AG08395 (cell line): ENCODE data around the gene NKG7.
A peak's percentile ranks its signal among the peaks of the same experiment; 100 is the strongest.

Experiments
- DNase-seq: peaks from one replicate; pipeline ENCODE4 v3.0.0; 2012; ENCODE audit warnings: mixed read lengths, low spot score

Gene NKG7

DNA sequence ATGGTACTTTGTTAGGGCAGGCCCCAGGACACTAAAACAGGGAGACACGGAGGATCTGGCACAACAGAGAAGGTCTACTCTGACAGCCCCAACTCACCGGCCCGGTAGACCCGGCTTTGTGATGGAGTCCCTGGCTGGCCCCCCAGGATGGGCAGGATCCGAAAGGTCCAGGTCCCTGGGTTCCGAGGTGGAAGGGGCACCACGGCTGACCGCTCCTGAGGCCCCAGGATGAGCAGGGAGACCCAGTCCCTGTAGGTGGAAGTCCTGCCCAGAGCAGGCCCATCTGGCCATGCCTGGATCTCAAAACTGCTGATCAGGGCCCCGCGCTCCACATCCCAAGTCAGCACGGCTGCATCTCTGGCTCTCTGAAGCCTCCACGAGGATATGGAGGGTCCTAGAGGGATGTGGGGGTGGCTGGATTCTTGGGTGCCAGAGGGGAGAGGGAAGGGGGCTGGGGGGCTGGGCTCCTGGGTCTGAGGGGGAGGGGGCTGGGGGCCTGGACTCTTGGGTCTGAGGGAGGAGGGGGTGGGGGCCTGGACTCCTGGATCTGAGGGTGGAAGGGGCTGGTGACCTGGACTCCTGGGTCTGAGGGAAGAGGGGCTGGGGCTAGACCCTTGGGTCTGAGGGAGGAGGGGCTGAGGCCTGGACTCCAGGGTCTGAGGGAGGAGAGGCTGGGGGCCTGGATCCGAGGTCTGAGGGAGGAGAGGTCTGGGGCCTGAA lies 35.2 kb downstream of the NKG7 start:
- no peak for DNase-seq

DNA sequence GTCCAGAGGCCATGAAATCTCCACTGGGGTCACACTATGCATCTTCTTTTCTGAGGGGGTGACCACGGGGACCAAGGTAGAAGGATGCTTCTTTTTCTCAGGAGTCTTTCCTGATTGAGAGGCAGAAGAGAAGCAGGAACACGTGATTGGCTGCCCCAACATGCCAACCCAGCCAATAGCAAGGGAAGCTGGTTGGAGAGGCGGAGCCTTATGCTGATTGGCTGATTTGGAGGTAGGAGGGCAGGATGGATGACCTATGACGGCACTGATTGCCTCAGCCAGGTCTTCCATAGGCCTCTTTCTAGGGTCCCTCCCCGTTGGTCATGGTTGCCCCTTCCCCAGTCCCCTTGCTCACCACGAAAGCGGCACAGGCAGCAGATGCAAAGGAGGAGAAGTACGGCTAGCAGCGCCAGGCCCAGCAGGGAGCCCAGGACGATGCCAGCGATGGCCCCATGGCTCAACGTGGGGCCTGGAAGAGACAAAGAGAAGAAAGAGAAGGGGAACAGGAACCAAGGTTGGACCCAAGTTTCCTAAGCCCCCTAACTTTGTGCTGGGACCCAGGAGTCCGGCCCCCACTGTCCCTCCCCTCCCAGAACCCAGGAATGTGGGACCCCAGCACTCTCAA lies 38.5 kb downstream of the NKG7 start:
- DNase-seq: no peak

DNA sequence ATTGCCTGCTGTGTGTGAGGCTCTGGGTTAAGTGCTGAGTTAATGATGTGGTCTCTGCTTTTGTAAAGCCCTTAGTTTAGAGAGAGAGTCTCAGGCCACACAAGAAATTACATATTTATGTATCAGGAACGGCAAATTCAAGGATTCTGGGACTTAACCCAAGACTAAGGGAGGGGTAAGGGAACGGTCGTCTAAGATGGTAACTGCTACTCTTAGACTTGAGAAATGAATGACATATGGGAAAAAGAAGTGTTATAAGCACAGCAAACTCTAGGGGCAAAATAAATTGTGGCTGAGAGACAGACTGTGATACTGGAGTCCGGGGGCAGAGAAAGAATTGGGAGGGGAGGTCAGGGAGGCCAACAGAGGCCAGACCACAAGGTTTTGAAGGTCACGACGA lies 40.7 kb downstream of the NKG7 start:
- DNase-seq: no peak

DNA sequence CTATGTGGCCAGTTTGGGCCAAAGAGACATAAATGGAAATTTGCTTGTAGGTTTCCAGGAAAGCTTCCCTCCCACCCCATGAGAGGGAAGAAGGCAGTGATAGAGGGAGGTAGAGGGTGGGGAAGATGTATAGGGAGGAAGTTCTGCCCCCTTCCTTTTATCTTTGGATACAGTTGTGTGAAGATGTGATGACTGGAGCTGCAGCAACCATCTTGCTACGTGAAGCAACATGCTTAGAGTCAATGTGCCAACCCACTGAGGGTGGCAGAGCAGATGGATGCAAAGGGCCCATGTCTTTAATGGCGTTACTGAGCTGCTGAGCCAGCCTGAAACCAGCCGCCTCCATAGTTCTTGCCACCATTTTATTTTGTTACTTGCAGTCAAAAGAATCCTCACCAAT lies 41.3 kb downstream of the NKG7 start:
- no peak for DNase-seq

DNA sequence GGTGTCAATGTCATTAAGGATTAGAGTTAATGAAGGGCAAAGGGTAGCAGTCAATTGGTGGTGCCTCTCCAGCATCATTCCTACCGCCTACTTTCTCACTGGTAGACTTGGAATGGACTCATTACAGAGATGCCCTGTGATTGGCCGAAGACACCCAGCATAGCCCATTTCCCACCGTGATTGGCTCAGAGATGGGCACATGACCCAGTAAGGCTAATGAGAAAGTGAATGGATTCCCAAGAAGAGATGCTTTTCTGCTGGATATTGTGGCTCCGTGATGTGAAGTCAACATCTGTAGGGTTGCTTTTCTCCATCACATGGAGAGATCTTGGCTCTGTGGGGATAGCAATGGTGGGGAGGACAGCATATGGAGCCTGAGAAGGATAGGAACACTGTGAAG lies 42.1 kb downstream of the NKG7 start:
- no peak for DNase-seq

DNA sequence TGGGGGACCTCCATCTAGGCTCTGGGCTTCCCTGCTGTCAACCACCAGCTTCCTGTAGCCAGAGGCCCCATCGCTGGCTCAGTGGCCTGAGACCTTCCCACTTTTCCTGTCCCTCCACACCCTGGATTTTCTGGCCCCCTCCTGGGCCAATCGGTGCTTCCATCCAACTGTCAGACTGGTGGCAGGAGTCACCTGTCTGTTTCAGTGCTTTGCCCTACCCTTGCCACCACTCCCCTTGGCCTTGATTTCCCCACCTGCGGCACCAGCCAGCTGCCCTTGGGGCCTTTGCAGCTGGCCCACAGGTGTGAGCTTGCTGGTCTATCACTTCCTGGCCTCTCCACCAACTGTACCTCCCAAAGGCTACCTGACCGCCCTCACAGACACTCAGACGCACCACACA lies 43.0 kb downstream of the NKG7 start:
- DNase-seq: no peak

DNA sequence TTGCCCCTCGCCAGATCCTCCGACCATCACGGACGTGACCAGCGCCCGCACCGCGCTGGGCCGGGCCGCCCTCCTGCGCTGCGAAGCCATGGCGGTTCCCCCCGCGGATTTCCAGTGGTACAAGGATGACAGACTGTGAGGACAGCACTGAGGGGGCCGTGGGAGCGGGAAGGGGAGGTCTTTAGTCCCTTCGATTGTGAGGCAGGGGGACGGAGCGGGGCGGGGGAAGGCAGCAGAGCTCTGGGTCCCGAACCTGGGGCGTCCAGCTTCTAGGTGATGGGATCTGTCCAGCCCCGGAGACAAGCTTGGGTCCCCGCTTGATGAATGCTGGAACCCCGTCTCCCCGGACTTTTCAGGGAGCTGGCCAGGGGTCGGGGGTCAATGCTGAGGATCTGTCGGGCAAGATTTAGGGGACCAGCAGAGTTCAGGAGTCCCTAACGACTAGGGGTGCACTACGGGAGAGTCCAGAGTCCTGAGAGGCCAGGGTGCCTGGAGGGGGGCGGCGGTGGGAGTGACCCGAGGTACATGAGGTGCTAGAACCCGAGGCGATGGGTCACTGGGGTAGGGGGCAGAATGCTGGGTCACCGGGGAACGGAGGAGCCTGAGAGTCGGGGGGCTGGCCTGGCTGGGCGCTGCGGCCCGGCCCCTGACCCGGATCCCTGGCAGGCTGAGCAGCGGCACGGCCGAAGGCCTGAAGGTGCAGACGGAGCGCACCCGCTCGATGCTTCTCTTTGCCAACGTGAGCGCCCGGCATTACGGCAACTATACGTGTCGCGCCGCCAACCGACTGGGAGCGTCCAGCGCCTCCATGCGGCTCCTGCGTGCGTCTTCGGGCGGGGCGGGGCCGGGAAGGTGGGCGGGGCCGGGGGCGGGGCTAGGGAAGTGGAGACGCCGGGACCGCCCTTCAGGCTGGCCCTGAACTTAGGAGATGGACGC lies 45.1 kb downstream of the NKG7 start:
- DNase-seq: peak; percentile 70

DNA sequence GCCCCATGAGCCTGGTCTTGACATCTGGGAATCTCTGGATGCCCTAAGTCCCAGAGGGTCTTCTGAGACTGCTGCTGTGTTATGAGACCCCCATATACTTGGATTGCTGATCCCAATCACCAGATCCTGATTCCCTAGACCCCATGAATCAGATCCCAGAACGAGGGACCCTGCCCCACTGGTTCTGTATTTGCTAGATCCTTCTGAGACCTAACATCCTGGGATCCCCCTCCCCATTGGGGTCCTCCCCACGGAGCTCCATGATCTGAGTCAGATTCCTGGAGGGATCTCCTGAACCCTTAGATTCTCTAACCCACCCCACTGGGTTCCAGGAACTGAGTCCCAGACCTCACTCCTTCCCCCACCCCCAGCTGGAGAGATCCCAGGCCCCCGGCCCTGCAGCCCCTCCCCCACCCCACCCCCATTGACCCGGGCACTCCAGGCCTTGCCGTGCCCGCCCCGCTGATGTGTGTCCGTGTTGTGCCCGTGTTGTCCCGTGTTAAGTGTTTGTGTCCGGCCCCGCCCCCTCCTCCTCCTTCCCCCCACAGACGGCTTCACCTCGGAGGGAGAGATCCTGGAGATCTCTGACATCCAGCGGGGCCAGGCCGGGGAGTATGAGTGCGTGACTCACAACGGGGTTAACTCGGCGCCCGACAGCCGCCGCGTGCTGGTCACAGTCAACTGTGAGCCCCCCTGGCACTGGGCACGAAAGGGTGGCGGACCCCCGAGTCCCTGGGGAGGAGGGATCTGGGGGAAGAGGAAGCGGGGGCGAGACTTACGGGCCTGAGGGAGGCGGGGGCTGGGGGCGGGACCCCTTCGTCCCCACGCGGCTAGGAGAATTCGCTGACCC lies 46.0 kb downstream of the NKG7 start:
- DNase-seq: no peak

DNA sequence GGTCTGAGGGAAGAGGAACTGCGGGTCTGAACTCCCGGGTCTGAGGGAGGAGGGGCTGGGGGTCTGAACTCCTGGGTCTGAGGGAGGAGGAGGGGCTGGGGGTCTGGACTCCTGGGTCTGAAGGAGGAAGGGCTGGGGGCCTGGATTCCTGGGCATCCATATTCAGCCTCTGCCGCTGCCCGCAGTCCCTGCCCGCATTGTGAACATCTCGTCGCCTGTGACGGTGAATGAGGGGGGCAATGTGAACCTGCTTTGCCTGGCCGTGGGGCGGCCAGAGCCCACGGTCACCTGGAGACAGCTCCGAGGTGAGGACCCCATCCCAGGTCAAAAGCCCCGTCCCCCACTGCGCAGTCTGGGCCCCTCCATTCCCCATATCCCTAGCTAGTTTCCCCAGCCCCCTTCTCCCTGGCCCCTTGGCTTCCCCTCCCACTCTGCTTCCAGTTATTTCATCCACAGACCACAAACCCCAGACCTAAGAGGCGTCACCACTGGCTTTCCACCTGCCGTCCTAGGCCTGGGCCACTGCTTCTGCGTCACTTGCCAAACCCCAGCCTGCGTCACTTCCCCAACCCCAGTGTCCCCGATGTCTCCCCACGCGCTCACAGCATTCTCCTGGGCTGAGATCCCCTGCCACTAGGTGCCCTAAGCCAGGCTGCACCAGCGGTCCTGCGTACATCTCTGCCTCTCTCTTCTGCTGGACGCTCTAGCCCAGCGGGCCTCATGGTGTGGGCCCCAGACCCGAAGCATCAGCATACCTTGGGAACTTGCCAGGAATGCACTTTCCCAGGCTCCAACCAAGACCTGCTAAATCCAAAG lies 47.1 kb downstream of the NKG7 start:
- DNase-seq: no peak

DNA sequence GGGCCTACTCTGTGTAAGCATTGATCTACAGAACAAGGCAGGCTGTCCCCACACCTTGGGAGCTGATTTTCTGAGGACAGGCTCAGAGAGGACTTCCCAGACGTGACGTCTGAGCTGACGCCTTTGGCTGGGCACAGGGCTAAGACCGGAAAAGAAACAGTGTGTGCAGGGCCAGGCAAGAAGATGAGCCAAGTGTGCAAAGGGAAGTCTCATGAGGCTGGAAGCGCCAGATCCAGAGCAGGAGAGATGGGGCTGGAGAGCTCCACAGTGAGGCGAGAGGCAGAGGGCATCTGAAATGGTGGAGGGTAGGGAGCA lies 48.3 kb downstream of the NKG7 start:
- DNase-seq: no peak

DNA sequence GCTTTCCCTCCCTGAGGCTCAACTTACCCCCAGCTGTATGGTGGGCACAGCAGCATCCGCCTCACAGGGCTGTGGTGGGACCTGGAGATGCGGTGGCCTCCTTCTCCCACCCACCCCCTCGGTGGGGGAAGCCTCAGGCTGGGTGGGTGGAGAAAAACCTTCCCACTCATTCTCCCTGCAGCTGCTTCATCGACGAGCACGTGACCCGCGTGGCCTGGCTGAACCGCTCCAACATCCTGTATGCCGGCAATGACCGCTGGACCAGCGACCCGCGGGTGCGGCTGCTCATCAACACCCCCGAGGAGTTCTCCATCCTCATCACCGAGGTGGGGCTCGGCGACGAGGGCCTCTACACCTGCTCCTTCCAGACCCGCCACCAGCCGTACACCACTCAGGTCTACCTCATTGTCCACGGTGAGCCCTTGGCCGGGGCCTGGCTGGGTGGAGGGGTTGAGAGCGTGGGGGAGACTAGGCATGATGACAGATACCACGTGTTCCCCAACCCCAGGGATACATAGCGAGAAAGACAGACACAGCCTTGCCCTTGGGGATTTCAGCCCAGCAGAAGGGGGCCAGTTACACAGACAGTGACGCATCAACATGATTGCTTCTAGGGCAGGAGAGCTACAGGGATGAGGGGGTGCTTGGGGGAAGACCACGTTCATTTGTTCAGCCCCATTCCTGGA lies 48.8 kb downstream of the NKG7 start:
- DNase-seq: no peak

DNA sequence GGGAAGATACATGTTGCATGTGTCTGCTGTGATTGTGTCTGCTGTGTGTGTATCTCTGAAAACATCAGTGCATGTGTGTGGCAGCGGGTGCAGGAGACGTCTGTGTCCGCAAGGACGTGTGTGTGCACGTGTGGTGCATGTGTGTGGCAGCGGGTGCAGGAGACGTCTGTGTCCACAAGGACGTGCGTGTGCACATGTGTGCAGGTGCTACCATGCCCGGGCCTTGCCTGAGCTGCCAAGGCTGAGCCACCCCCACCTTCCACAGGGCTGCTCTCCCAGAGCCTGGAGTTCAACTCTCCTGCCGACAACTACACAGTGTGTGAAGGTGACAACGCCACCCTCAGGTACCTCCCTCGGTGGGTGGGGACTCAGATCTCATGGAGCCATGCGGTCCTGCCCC lies 50.7 kb downstream of the NKG7 start:
- no peak for DNase-seq
